ENCODE measurements around the gene PROC.
A peak's percentile ranks its signal among the peaks of the same experiment; 100 is the strongest.
"Not testable (repeated sequence)": the region's sequence is repeated elsewhere in the genome, so short reads cannot be mapped to it uniquely, and the experiment has no call there.

Gene PROC

GRCh38 chr2:127397568-127398238 is 20.5 kb upstream of the PROC start:
- DNase-seq: no peak

- no peak for DNase-seq
Observed at GRCh38 chr2:127398239-127398590, 20.0 kb upstream of the PROC start.

GRCh38 chr2:127400533-127400896 is 17.7 kb upstream of the PROC start:
- DNase-seq: no peak

GRCh38 chr2:127400897-127401756 is 17.1 kb upstream of the PROC start:
- DNase-seq: no peak

- DNase-seq: no peak
Observed at GRCh38 chr2:127401757-127402695, 16.2 kb upstream of the PROC start.

- no peak for DNase-seq
Observed at GRCh38 chr2:127403460-127403859, 14.8 kb upstream of the PROC start.

GRCh38 chr2:127404466-127405254 is 13.6 kb upstream of the PROC start:
- no peak for DNase-seq

GRCh38 chr2:127405255-127405610 is 13.0 kb upstream of the PROC start:
- DNase-seq: no peak

- no peak for DNase-seq
Observed at GRCh38 chr2:127406454-127406853, 11.8 kb upstream of the PROC start.

GRCh38 chr2:127407091-127407490 is 11.1 kb upstream of the PROC start:
- DNase-seq: no peak

- no peak for DNase-seq
Observed at GRCh38 chr2:127407661-127408003, 10.6 kb upstream of the PROC start.

- peak; percentile 31 for DNase-seq
Observed at GRCh38 chr2:127408004-127408806, 10.0 kb upstream of the PROC start.

- no peak for DNase-seq
Observed at GRCh38 chr2:127408807-127409099, 9.5 kb upstream of the PROC start.

GRCh38 chr2:127409716-127410115 is 8.5 kb upstream of the PROC start:
- not testable (repeated sequence) for DNase-seq

- no peak for DNase-seq
Observed at GRCh38 chr2:127410871-127411652, 7.2 kb upstream of the PROC start.

GRCh38 chr2:127411653-127412369 is 6.4 kb upstream of the PROC start:
- DNase-seq: no peak

- DNase-seq: no peak
Observed at GRCh38 chr2:127413200-127413599, 5.0 kb upstream of the PROC start.

GRCh38 chr2:127413782-127414637 is 4.2 kb upstream of the PROC start:
- DNase-seq: no peak
